A549 (cell line): ENCODE results near the gene SART1.

Experiments used
- EHMT2 ChIP-seq: fragments of 200-600 bp; sonication (generic); IDR thresholded peaks from 2 replicates; pipeline ENCODE4 v1.6.1; 2016; ENCODE audit warnings: antibody characterized with exemption, low read depth, mild to moderate bottlenecking, moderate library complexity
- EP300 ChIP-seq, 2 experiments: fragments of >200 bp; sonication (Bioruptor Twin); formaldehyde crosslinking; IDR thresholded peaks; 2 replicates in 1 of 2; 3 replicates in 1 of 2; pipeline ENCODE4 v1.6.1; 2016 to 2017
- MAFK ChIP-seq: fragments of 450-650 bp; IDR thresholded peaks from 2 replicates; pipeline ENCODE4 v1.6.1; 2014; ENCODE audit not compliant: partially characterized antibody
- NR3C1 ChIP-seq: fragments of >200 bp; sonication (Bioruptor Twin); formaldehyde crosslinking; IDR thresholded peaks from 3 replicates; pipeline ENCODE4 v1.6.1; 2017
- POLR2A ChIP-seq: IDR thresholded peaks from 2 replicates; pipeline ENCODE4 v1.6.1; 2012; ENCODE audit warnings: mild to moderate bottlenecking, low read length
- ZC3H11A ChIP-seq: fragments of 450-650 bp; IDR thresholded peaks from 2 replicates; pipeline ENCODE4 v1.6.1; 2014; ENCODE audit warnings: antibody characterized with exemption, mild to moderate bottlenecking
- TF ChIP-seq, protein P1 (sequence below): fragments of >200 bp; sonication (Bioruptor Twin); formaldehyde crosslinking; IDR thresholded peaks from 3 replicates; pipeline ENCODE4 v1.5.1; 2016
- TF ChIP-seq, protein P2 (sequence below): IDR thresholded peaks from 2 replicates; pipeline ENCODE4 v1.6.1; 2012
- TF ChIP-seq, protein P3 (sequence below): fragments of 200-600 bp; sonication (generic); IDR thresholded peaks from 2 replicates; pipeline ENCODE4 v1.6.1; 2016; ENCODE audit warnings: antibody characterized with exemption, mild to moderate bottlenecking, moderate library complexity

DNA sequence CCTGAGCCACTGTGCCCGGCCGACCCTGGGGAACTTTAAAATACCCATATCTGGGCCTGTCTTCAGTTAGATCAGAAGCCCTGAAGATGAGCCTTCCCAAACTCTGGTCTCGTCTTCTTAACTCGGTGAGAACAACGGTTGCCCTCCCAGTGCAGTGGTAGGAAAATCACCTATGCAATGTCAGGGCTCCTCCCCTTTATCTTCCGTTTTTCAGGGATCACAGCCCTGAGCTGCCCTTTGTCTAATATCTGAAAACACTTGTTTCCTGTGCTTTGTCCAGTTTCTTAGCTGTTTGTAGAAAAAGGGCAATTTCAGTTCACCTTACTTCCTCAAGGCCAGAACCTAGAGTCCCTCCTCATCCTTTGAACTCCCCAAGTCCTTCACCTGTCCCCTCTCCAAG is 32.9 kb upstream of the SART1 start:
- TF ChIP-seq, protein P1, sequence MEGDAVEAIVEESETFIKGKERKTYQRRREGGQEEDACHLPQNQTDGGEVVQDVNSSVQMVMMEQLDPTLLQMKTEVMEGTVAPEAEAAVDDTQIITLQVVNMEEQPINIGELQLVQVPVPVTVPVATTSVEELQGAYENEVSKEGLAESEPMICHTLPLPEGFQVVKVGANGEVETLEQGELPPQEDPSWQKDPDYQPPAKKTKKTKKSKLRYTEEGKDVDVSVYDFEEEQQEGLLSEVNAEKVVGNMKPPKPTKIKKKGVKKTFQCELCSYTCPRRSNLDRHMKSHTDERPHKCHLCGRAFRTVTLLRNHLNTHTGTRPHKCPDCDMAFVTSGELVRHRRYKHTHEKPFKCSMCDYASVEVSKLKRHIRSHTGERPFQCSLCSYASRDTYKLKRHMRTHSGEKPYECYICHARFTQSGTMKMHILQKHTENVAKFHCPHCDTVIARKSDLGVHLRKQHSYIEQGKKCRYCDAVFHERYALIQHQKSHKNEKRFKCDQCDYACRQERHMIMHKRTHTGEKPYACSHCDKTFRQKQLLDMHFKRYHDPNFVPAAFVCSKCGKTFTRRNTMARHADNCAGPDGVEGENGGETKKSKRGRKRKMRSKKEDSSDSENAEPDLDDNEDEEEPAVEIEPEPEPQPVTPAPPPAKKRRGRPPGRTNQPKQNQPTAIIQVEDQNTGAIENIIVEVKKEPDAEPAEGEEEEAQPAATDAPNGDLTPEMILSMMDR = no peak
- TF ChIP-seq POLR2A (no peak), NR3C1 (no peak), EP300 (IDR thresholded peaks at IDR 0.05) (no peak), EHMT2 (no peak), ZC3H11A (no peak), MAFK (no peak)
- TF ChIP-seq, protein P2, sequence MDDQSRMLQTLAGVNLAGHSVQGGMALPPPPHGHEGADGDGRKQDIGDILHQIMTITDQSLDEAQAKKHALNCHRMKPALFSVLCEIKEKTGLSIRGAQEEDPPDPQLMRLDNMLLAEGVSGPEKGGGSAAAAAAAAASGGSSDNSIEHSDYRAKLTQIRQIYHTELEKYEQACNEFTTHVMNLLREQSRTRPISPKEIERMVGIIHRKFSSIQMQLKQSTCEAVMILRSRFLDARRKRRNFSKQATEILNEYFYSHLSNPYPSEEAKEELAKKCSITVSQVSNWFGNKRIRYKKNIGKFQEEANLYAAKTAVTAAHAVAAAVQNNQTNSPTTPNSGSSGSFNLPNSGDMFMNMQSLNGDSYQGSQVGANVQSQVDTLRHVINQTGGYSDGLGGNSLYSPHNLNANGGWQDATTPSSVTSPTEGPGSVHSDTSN = no peak
- TF ChIP-seq, protein P3, sequence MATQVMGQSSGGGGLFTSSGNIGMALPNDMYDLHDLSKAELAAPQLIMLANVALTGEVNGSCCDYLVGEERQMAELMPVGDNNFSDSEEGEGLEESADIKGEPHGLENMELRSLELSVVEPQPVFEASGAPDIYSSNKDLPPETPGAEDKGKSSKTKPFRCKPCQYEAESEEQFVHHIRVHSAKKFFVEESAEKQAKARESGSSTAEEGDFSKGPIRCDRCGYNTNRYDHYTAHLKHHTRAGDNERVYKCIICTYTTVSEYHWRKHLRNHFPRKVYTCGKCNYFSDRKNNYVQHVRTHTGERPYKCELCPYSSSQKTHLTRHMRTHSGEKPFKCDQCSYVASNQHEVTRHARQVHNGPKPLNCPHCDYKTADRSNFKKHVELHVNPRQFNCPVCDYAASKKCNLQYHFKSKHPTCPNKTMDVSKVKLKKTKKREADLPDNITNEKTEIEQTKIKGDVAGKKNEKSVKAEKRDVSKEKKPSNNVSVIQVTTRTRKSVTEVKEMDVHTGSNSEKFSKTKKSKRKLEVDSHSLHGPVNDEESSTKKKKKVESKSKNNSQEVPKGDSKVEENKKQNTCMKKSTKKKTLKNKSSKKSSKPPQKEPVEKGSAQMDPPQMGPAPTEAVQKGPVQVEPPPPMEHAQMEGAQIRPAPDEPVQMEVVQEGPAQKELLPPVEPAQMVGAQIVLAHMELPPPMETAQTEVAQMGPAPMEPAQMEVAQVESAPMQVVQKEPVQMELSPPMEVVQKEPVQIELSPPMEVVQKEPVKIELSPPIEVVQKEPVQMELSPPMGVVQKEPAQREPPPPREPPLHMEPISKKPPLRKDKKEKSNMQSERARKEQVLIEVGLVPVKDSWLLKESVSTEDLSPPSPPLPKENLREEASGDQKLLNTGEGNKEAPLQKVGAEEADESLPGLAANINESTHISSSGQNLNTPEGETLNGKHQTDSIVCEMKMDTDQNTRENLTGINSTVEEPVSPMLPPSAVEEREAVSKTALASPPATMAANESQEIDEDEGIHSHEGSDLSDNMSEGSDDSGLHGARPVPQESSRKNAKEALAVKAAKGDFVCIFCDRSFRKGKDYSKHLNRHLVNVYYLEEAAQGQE = no peak
